ENCODE measurements around the gene EIF2S1. TPM values are rescaled to one million over a fixed set of nuclear protein-coding genes. Genes with fewer than 3 reads are reported as not detected.
A peak's percentile ranks its signal among the peaks of the same experiment; 100 is the strongest.

Gene EIF2S1
- total RNA-seq, 1 experiment from 2014 or later, result 148 TPM

- H3K4me1 Mint-ChIP-seq (ENCODE audit: low read depth, unreplicated experiment), result no peaks in the 10 kb centered on the region
- TF ChIP-seq CTCF (IDR thresholded peaks at IDR 0.05; ENCODE audit: unreplicated experiment), result no peak
- CTCF ChIA-PET, result no interaction called here
- H3K4me3 Mint-ChIP-seq (ENCODE audit: low read depth, unreplicated experiment), result no peak overlapping the region
- H3K27ac Mint-ChIP-seq (ENCODE audit: unreplicated experiment), result no peak overlapping the region
- no peaks in the 10 kb centered on the region for H3K9me3 Mint-ChIP-seq (ENCODE audit: low read depth, unreplicated experiment)
- DNase-seq, result no peak
- intact Hi-C loops (cut with micrococcal nuclease; ENCODE audit: unreplicated experiment), result no loop called here
- peaks cover 12% of the 10 kb centered on the region for H3K36me3 Mint-ChIP-seq (ENCODE audit: insufficient read depth, unreplicated experiment)
- H3K27me3 Mint-ChIP-seq (ENCODE audit: unreplicated experiment), result no peaks in the 10 kb centered on the region
- BruUV-seq (replicated peaks), result no TSS peak
These were observed 16.4 kb upstream of the EIF2S1 start for GRCh38 chr14:67343601-67344230.

- intact Hi-C loops (cut with micrococcal nuclease; ENCODE audit: unreplicated experiment), result no loop called here
- no peak for TF ChIP-seq CTCF (IDR thresholded peaks at IDR 0.05; ENCODE audit: unreplicated experiment)
- DNase-seq, result no peak
- H3K4me3 Mint-ChIP-seq (ENCODE audit: low read depth, unreplicated experiment), result no peak overlapping the region
- peaks cover 4% of the 10 kb centered on the region for H3K36me3 Mint-ChIP-seq (ENCODE audit: insufficient read depth, unreplicated experiment)
- no peaks in the 10 kb centered on the region for H3K4me1 Mint-ChIP-seq (ENCODE audit: low read depth, unreplicated experiment)
- CTCF ChIA-PET, result no interaction called here
- H3K9me3 Mint-ChIP-seq (ENCODE audit: low read depth, unreplicated experiment), result no peaks in the 10 kb centered on the region
- BruUV-seq (replicated peaks), result no TSS peak
- H3K27ac Mint-ChIP-seq (ENCODE audit: unreplicated experiment), result no peak overlapping the region
- H3K27me3 Mint-ChIP-seq (ENCODE audit: unreplicated experiment), result no peaks in the 10 kb centered on the region
These were observed 14.5 kb upstream of the EIF2S1 start for GRCh38 chr14:67345583-67345982.

- DNase-seq, result no peak
- H3K4me3 Mint-ChIP-seq (ENCODE audit: low read depth, unreplicated experiment), result no peak overlapping the region
- TF ChIP-seq CTCF (IDR thresholded peaks at IDR 0.05; ENCODE audit: unreplicated experiment), result no peak
- peaks cover 4% of the 10 kb centered on the region for H3K36me3 Mint-ChIP-seq (ENCODE audit: insufficient read depth, unreplicated experiment)
- no peaks in the 10 kb centered on the region for H3K27me3 Mint-ChIP-seq (ENCODE audit: unreplicated experiment)
- H3K9me3 Mint-ChIP-seq (ENCODE audit: low read depth, unreplicated experiment), result no peaks in the 10 kb centered on the region
- peaks cover 2% of the 10 kb centered on the region for H3K4me1 Mint-ChIP-seq (ENCODE audit: low read depth, unreplicated experiment)
- CTCF ChIA-PET, result no interaction called here
- BruUV-seq (replicated peaks), result no TSS peak
- H3K27ac Mint-ChIP-seq (ENCODE audit: unreplicated experiment), result no peak overlapping the region
- intact Hi-C loops (cut with micrococcal nuclease; ENCODE audit: unreplicated experiment), result no loop called here
These were observed 8.1 kb upstream of the EIF2S1 start for GRCh38 chr14:67352055-67352454.

GRCh38 chr14:67357186-67357968, 2.8 kb upstream of the EIF2S1 start:
- H3K9me3 Mint-ChIP-seq (ENCODE audit: low read depth, unreplicated experiment), result no peaks in the 10 kb centered on the region
- H3K27me3 Mint-ChIP-seq (ENCODE audit: unreplicated experiment), result no peaks in the 10 kb centered on the region
- H3K4me3 Mint-ChIP-seq (ENCODE audit: low read depth, unreplicated experiment), result peak overlapping the region; percentile 94
- BruUV-seq (replicated peaks), result no TSS peak
- H3K36me3 Mint-ChIP-seq (ENCODE audit: insufficient read depth, unreplicated experiment), result peaks cover 30% of the 10 kb centered on the region
- intact Hi-C loops (cut with micrococcal nuclease; ENCODE audit: unreplicated experiment), result no loop called here
- no peak overlapping the region for H3K27ac Mint-ChIP-seq (ENCODE audit: unreplicated experiment)
- no peak for DNase-seq
- CTCF ChIA-PET, result no interaction called here
- no peak for TF ChIP-seq CTCF (IDR thresholded peaks at IDR 0.05; ENCODE audit: unreplicated experiment)
- peaks cover 22% of the 10 kb centered on the region for H3K4me1 Mint-ChIP-seq (ENCODE audit: low read depth, unreplicated experiment)
